Measurements from ENCODE around the gene CHRM4. TPM values are rescaled to one million over a fixed set of nuclear protein-coding genes. Genes with fewer than 3 reads are reported as not detected.

The CHRM4 gene
- total and polyA plus RNA-seq, 2 of the 13 experiments (the other 11 are each of a cell fraction or from before 2014, with no cell fraction given), result 0.13 to 0.21 TPM

- TF ChIP-seq ZNF777 (CRISPR knock-in tag; IDR thresholded peaks at IDR 0.05), result peak; percentile 60
- TF ChIP-seq ZNF646 (CRISPR knock-in tag; IDR thresholded peaks at IDR 0.05), result no peak; the same call in 1 of the 2 replicates
- no peak for TF ChIP-seq ZFP62 (CRISPR knock-in tag; IDR thresholded peaks at IDR 0.05)
- TF ChIP-seq ATF2 (CRISPR knock-in tag; IDR thresholded peaks at IDR 0.05), result no peak
- 0 out of 2 replicates have a peak, but pooled peaks have one; percentile 17 for TF ChIP-seq ZNF232 (CRISPR knock-in tag; IDR thresholded peaks at IDR 0.05; ENCODE audit: borderline replicate concordance)
- no peak for TF ChIP-seq TOE1 (CRISPR knock-in tag; IDR thresholded peaks at IDR 0.05)
- TF ChIP-seq FOXA1 (IDR thresholded peaks at IDR 0.05), result no peak
- no peak for TF ChIP-seq FOXA1 (CRISPR knock-in tag; IDR thresholded peaks at IDR 0.05)
- no peak for TF ChIP-seq MTF1 (CRISPR knock-in tag; IDR thresholded peaks at IDR 0.05)
- TF ChIP-seq TEAD3 (CRISPR knock-in tag; optimal IDR thresholded peaks at IDR 0.05; ENCODE audit: borderline replicate concordance), result no peak
- no peak for TF ChIP-seq PCBP2 (optimal IDR thresholded peaks at IDR 0.05; ENCODE audit: low read depth, low read length, poor library complexity, severe bottlenecking)
- no peak for TF ChIP-seq PAWR (CRISPR knock-in tag; IDR thresholded peaks at IDR 0.05; ENCODE audit: borderline replicate concordance)
- no peak for TF ChIP-seq MZF1 (CRISPR knock-in tag; IDR thresholded peaks at IDR 0.05; ENCODE audit: borderline replicate concordance)
- TF ChIP-seq CEBPB (IDR thresholded peaks at IDR 0.05; ENCODE audit: borderline replicate concordance, low read depth, low read length), result no peak
- TF ChIP-seq HOXA5 (CRISPR knock-in tag; IDR thresholded peaks at IDR 0.05), result peak; percentile 22; the same call in 1 of the 2 replicates
- TF ChIP-seq ZBTB20 (CRISPR knock-in tag; IDR thresholded peaks at IDR 0.05; ENCODE audit: borderline replicate concordance, low read depth), result no peak
- no peak for TF ChIP-seq ZSCAN29 (CRISPR knock-in tag; conservative IDR thresholded peaks at IDR 0.05)
- no peak for TF ChIP-seq ZBTB2 (CRISPR knock-in tag; IDR thresholded peaks at IDR 0.05; ENCODE audit: low read depth)
These were observed 9.5 kb downstream of the CHRM4 start (continued) for GRCh38 chr11:46381819-46382645.
